ENCODE results near the gene TIMP2.

GRCh38 chr17:78836420-78837021 is 88.7 kb downstream of the TIMP2 start:
- no peak for TF ChIP-seq CTCF (IDR thresholded peaks at IDR 0.05)
- no peak for TF ChIP-seq POLR2A (IDR thresholded peaks at IDR 0.05)

All from heart left ventricle (tissue), 13 donors.